Activated CD8-positive, alpha-beta memory T cell treated with anti-CD3 and anti-CD28 coated beads, Interleukin-2, amount 50 U/mL, for 48 hours (primary cell): Measurements from ENCODE around the gene ASB9.
"Not testable (repeated sequence)": the region's sequence is repeated elsewhere in the genome, so short reads cannot be mapped to it uniquely, and the experiment has no call there.

Experiments used
- DNase-seq: peaks from one replicate; pipeline ENCODE4 v3.0.0-alpha.2; 2020

Gene ASB9

GRCh38 chrX:15269618-15270521 is at the start of gene ASB9:
Gene ASB9, minus strand, starts transcription at chrX:15270083. Its CDS starts 209 bp downstream, at chrX:15269874.
- DNase-seq = no peak

GRCh38 chrX:15319075-15319474 is 49.2 kb upstream of the ASB9 start:
- no peak for DNase-seq

- DNase-seq = no peak
These were observed 45.6 kb upstream of the ASB9 start, which contains the start of gene ASB11 for GRCh38 chrX:15315509-15315908. Gene ASB11, minus strand, starts transcription at chrX:15315640. Its CDS starts 35 bp downstream, at chrX:15315605.

GRCh38 chrX:15314472-15314871 is 44.6 kb upstream of the ASB9 start:
- DNase-seq = no peak

GRCh38 chrX:15311119-15311518 is 41.2 kb upstream of the ASB9 start:
- no peak for DNase-seq

GRCh38 chrX:15310117-15310516 is 40.2 kb upstream of the ASB9 start:
- no peak for DNase-seq

- DNase-seq = not testable (repeated sequence)
These were observed 36.0 kb upstream of the ASB9 start for GRCh38 chrX:15305899-15306298.

GRCh38 chrX:15301924-15302323 is 32.0 kb upstream of the ASB9 start:
- DNase-seq = peak; percentile 50

GRCh38 chrX:15299941-15300851 is 30.3 kb upstream of the ASB9 start:
- no peak for DNase-seq

- no peak for DNase-seq
These were observed 28.9 kb upstream of the ASB9 start for GRCh38 chrX:15298780-15299179.

GRCh38 chrX:15298201-15298600 is 28.3 kb upstream of the ASB9 start:
- DNase-seq = no peak

GRCh38 chrX:15293451-15293850 is 23.6 kb upstream of the ASB9 start:
- no peak for DNase-seq

- no peak for DNase-seq
These were observed 23.0 kb upstream of the ASB9 start for GRCh38 chrX:15292861-15293260.

GRCh38 chrX:15277604-15278003 is 7.7 kb upstream of the ASB9 start:
- DNase-seq = no peak

- DNase-seq = no peak
These were observed 5.1 kb upstream of the ASB9 start for GRCh38 chrX:15274946-15275345.

GRCh38 chrX:15273275-15273674 is 3.4 kb upstream of the ASB9 start:
- DNase-seq = not testable (repeated sequence)

GRCh38 chrX:15271757-15272156 is 1.9 kb upstream of the ASB9 start:
- DNase-seq = no peak

- no peak for DNase-seq
These were observed 763 bp downstream of the ASB9 start for GRCh38 chrX:15269120-15269519.

GRCh38 chrX:15254852-15255251 is 15.0 kb downstream of the ASB9 start:
- DNase-seq = no peak

GRCh38 chrX:15245896-15246295 is 24.0 kb downstream of the ASB9 start:
- no peak for DNase-seq

GRCh38 chrX:15244421-15244820 is 25.5 kb downstream of the ASB9 start:
- DNase-seq = no peak

- DNase-seq = no peak
These were observed 26.9 kb downstream of the ASB9 start for GRCh38 chrX:15242899-15243555.

- DNase-seq = no peak
These were observed 28.6 kb downstream of the ASB9 start for GRCh38 chrX:15241301-15241700.
